HUDEP-2 (cell line): ENCODE data around the gene STIP1.

Experiments used
- DNase-seq, 76 experiments: peaks; one replicate each; lab custom pipeline; 2025; ENCODE audit not compliant: unreplicated experiment in 76 of 76; lab: John Stamatoyannopoulos, UW

The STIP1 gene

DNA sequence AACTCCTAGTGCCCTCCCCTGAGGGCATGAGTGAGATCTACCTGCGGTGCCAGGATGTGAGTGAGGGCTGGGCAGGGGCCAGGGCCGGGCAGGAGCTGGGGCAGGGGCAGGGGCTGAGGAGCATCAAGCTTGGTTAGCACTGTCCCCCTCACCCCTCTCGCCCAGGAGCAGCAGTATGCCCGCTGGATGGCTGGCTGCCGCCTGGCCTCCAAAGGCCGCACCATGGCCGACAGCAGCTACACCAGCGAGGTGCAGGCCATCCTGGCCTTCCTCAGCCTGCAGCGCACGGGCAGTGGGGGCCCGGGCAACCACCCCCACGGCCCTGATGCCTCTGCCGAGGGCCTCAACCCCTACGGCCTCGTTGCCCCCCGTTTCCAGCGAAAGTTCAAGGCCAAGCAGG, 34.3 kb downstream of the STIP1 start:
- no peak for DNase-seq

GRCh38 chr11:64220798-64221197, 34.8 kb downstream of the STIP1 start:
- no peak for DNase-seq

DNA sequence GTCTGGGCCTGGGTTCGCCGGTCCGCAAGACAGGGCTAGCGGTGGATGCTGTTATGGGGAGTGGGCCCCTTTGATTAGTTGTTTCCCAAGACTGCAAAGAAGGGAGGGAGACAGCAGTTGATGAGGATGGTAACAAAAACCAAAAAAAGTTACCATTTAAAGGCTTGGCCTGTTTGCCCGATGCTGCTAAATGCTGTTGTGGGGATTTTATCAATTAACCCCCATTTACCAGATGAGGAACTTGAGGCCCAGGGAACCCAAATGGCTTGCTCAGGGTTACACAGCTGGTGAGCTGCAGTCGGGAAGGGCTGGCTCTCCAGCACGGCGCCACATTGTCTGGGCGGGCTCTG, 36.7 kb downstream of the STIP1 start:
- DNase-seq: no peak

DNA sequence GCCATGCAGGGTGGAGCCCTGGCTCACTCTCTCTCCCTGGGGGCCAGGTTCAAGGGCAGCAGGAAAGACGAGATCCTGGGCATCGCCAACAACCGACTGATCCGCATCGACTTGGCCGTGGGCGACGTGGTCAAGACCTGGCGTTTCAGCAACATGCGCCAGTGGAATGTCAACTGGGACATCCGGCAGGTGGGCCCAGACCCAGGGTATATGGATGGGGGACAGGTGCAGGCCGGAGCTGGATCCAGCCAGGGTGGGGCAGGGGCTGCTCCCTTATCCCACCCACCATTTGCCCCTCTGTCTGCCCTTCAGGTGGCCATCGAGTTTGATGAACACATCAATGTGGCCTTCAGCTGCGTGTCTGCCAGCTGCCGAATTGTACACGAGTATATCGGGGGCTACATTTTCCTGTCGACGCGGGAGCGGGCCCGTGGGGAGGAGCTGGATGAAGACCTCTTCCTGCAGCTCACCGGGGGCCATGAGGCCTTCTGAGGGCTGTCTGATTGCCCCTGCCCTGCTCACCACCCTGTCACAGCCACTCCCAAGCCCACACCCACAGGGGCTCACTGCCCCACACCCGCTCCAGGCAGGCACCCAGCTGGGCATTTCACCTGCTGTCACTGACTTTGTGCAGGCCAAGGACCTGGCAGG, 37.2 kb downstream of the STIP1 start:
- no peak for DNase-seq

DNA sequence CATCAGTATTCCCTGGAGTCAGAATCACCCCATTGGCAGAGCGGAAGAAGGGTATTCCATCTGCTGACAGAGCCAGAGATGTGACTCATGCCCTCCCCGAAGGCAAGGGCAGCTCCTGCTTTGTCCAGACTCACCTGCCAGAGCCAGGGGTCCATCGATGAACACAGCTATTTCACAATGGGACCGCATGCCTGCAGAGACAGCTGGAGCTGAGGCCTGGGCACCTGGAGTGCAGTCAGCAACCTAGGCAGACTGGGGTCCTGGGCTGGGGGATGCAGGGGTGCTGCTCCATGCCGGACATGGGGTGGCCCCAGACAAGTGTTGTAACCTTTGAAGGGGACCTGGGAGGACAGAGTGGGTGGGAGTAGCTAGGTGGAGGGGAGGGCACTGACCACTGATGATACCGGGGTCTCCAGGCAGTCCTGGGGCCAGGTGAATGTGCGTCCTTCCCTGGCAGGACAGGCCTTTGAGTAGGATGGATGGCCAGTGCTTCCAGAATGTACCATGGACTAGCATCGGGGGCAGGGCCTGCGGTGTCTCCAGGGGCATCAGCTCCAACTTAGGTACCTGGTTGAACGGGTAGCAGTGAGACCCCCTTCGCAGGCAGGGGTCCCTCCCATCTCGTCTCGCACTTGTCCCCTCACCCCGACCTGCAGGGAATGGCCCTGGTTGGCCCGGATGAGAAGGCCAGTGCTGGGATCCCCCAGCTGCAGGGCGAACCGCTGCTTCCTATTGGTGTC, 38.4 kb downstream of the STIP1 start:
- DNase-seq: no peak

DNA sequence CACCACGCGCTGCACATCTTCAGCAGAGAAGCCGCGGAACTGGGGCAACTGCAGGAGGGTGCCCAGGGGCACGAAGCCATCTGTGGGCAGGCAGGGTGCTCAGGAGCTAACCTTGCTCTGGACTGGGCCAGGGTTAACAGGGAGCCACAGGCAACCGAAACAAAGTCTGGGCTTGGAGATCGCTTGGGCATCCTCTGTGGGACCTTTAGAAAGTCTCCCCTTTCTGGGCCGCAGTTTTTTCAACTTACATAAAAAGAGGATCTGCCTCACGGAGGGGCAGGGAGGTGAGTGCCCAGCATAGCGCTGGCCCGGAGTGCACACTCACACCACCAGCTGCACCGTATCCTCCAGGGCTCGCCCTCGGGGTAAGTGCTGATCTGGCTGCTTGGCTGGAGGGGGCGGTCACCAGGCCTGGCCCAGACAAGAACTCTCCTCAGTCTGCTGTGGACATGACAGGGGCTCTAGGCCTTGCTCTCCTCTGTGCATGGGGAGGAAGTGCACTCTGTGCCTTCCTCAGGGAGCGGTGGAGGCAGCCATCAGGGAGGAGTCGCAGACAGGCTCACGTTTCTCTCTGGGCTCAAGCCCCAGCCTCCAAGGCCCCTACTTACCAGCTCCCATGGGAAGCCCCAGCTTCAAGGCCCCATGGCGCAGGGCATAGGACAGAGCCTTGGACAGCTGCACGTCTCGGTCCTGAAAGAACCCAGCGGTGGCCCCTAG, 39.1 kb downstream of the STIP1 start:
- DNase-seq: no peak

- peak in 71 of 76 experiments; percentile 42 to 92 (median 78) for DNase-seq
Measured at GRCh38 chr11:64225608-64226506, 39.9 kb downstream of the STIP1 start, which contains the start of the genes NUDT22 and TRPT1. Gene NUDT22 (plus strand): TSS chr11:64226274. CDS start chr11:64226653, 379 bp downstream. Gene TRPT1 (minus strand): TSS chr11:64226186. CDS start chr11:64225860, 326 bp downstream.

- DNase-seq: peak in 57 of 76 experiments; percentile 11 to 67 (median 50)
Measured at GRCh38 chr11:64226507-64227051, 40.6 kb downstream of the STIP1 start.

DNA sequence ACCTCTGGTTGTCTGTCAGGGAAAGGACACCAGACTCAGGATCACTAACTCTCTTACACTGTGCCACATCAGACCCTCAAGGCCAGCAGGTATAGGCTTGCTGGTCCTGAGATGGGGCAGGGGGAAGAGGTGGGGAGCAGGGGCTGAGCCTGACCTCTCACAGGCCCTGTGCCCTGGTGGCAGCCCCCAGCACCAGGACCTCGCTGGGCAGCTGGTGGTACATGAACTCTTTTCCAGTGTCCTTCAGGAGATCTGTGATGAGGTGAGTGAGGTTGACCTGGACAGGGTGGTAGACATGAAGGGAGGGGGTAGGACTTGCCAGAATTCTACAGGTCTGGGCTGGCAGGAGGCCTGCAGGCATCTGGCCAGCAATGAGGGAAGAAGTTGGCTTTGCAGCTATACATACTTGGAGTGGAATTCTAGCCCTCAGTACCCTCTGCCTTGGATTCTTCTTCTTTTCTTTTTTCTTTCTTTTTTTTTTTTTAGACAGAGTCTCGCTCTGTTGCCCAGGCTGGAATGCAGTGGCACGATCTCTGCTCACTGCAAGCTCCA, 41.5 kb downstream of the STIP1 start:
- DNase-seq: peak in 1 of 76 experiments; percentile 31

GRCh38 chr11:64229090-64229743, 43.2 kb downstream of the STIP1 start:
- no peak for DNase-seq

- DNase-seq: no peak
Measured at GRCh38 chr11:64229744-64230170, 43.8 kb downstream of the STIP1 start.

GRCh38 chr11:64230171-64230984, 44.4 kb downstream of the STIP1 start, which contains the start of gene DNAJC4:
Gene DNAJC4 (plus strand): TSS chr11:64230548. CDS start chr11:64230855, 307 bp downstream.
- peak in 69 of 76 experiments; percentile 43 to 90 (median 80) for DNase-seq

GRCh38 chr11:64230985-64231365, 45.0 kb downstream of the STIP1 start:
- no peak for DNase-seq

- peak in 14 of 76 experiments; percentile 8 to 40 (median 23) for DNase-seq
Measured at GRCh38 chr11:64231546-64231945, 45.6 kb downstream of the STIP1 start.

- peak in 1 of 76 experiments; percentile 21 for DNase-seq
Measured at GRCh38 chr11:64232182-64232966, 46.4 kb downstream of the STIP1 start.

DNA sequence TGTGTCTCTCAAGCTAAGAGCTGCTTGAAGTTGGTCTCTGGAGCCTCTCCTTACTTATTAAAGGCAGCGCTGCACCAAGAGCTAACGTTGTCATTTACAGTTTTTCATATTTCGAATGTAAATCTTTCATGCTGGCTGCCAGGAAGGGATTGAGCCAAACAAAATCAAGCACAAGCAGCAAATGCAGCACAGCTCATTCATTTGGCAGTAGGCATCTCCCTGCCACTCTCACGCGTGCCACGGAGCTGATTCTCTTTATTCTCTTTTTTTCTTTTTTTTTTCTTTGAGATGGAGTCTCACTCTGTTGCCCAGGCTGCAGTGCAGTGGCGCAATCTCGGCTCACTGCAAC, 47.0 kb downstream of the STIP1 start:
- DNase-seq: no peak

GRCh38 chr11:64233913-64234586, 48.1 kb downstream of the STIP1 start, which contains the start of gene VEGFB:
Gene VEGFB (plus strand): TSS chr11:64234584. CDS start chr11:64234834, 250 bp downstream.
- DNase-seq: peak in 24 of 76 experiments; percentile 6 to 49 (median 30)
